Immature natural killer cell (primary cell): ENCODE data around the gene SURF4. TPM values are rescaled to one million over a fixed set of nuclear protein-coding genes. Genes with fewer than 3 reads are reported as not detected.
"Not testable (repeated sequence)": the region's sequence is repeated elsewhere in the genome, so short reads cannot be mapped to it uniquely, and the experiment has no call there.

ENCODE experiments used
- DNase-seq, 3 donors: peaks; one replicate each; pipeline ENCODE4 v3.0.0; 2022; ENCODE audit warnings: mixed read lengths in 1 of 3
- H3K27ac Mint-ChIP-seq, 6 donors: one replicate each; pipeline ENCODE4 v1.8.0; 2020; ENCODE audit warnings: mixed read lengths in 6 of 6, mild to moderate bottlenecking in 5 of 6, inconsistent platforms in 4 of 6, moderate library complexity in 3 of 6
- H3K27me3 Mint-ChIP-seq, 3 donors: one replicate each; pipeline ENCODE4 v1.8.0; 2020 to 2021; ENCODE audit warnings: low read depth in 3 of 3, mild to moderate bottlenecking in 3 of 3, mixed read lengths in 3 of 3, moderate library complexity in 3 of 3, inconsistent platforms in 1 of 3
- H3K36me3 Mint-ChIP-seq, 3 donors: one replicate each; pipeline ENCODE4 v1.8.0; 2020; ENCODE audit warnings: mixed read lengths in 3 of 3, inconsistent platforms in 2 of 3, mild to moderate bottlenecking in 2 of 3
- H3K4me1 Mint-ChIP-seq, 2 donors: one replicate each; pipeline ENCODE4 v1.8.0; 2020; ENCODE audit warnings: inconsistent platforms in 2 of 2, mild to moderate bottlenecking in 2 of 2, mixed read lengths in 2 of 2, moderate library complexity in 1 of 2
- H3K4me3 Mint-ChIP-seq, 5 donors: one replicate each; pipeline ENCODE4 v1.8.0; 2020; ENCODE audit warnings: mild to moderate bottlenecking in 5 of 5, mixed read lengths in 5 of 5, inconsistent platforms in 3 of 5, moderate library complexity in 3 of 5
- H3K9me3 Mint-ChIP-seq, 6 donors: one replicate each; pipeline ENCODE4 v1.8.0; 2020; ENCODE audit warnings: mild to moderate bottlenecking in 6 of 6, mixed read lengths in 6 of 6, inconsistent platforms in 4 of 6, moderate library complexity in 3 of 6
- polyA plus RNA-seq, 3 donors: library from polyadenylated mRNA; unstranded; fragments of 300-500 nt; fragmentation: Illumina TruSeq; gene quantifications; one replicate each; pipeline ENCODE4 v1.2.3, GENCODE V29; 2021

The SURF4 gene
- polyA plus RNA-seq, 3 donors from 2014 or later = 195 to 304 (median 198) TPM

DNA sequence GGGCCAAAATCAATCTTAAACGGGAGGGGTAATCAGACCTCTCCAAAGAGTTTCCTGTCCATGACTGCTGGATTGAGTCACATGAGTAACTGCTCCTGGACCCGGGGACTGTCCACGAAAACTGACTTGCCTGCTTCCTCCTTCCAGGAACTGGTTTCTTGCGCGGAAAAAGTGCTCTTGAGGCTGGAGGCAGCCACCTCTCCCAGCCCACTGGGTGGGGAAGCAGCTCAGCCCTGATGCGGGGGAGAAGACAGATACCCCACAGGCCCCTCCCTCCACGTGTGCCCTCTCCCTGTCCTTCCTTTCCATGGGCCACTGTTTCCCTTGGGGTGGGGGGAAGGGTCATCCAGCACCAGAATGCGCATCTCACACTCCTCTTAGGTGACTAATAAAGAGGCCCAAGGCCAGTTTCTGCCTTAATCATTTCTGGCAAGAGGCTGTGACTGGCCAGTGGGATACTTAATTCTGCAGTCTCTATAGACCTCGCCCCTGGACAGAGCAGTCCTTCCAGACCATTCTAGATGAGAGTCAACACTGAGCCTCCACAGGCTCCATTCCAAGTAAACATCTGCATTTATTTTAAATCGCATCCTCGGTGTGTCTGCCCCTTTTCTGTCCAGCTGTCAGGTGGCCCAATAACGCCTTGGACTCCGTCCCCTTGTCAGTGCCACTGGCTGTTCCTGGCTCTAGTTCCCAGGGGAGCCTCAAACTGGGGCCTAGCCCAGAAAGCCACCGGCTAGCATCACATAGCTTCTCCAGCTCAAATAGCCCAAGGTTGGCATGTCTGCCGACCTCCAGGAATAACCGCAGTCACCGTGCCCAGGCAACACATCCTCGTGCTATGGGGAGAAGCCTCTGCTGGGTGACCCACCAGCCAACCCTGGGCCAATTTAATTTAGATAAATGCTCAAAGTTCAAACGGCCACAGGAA, 29.9 kb upstream of the SURF4 start:
- Mint-ChIP-seq H3K4me3 (no peak overlapping the region), H3K27ac (no peak overlapping the region), H3K27me3 (peaks cover 0 to 2% (median 0%) of the 10 kb centered on the region in 3 donors), H3K9me3 (no peaks in the 10 kb centered on the region), H3K4me1 (no peaks in the 10 kb centered on the region), H3K36me3 (peaks cover 9 to 37% (median 15%) of the 10 kb centered on the region in 3 donors)
- DNase-seq = no peak

DNA sequence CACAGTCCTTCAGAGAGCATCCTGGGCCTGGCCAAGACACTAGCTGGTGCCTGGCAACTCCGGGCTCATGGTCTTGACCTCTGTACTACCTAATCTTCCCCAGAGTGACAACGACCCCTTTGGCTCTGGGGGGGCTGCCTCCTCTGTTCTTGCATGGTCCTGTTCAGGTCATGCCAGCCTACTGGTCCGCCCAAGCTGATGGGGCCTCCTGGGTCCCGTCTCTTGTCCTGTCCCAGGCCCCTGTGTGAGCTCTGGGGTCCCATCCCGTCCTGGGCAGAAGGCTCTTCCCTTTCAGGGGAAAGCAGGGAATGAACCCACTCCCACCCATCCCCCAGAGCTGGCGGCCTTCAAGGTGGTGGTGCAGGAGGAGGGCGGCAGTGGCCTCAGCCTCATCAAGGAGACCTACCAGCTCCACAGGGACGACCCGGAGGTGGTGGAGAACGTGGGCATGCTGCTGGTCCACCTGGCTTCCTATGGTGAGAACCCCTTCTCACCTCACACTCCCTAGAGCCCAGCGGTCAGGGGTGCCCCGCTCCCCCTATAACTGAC, 28.7 kb upstream of the SURF4 start:
- no peak overlapping the region for H3K4me3 Mint-ChIP-seq

DNA sequence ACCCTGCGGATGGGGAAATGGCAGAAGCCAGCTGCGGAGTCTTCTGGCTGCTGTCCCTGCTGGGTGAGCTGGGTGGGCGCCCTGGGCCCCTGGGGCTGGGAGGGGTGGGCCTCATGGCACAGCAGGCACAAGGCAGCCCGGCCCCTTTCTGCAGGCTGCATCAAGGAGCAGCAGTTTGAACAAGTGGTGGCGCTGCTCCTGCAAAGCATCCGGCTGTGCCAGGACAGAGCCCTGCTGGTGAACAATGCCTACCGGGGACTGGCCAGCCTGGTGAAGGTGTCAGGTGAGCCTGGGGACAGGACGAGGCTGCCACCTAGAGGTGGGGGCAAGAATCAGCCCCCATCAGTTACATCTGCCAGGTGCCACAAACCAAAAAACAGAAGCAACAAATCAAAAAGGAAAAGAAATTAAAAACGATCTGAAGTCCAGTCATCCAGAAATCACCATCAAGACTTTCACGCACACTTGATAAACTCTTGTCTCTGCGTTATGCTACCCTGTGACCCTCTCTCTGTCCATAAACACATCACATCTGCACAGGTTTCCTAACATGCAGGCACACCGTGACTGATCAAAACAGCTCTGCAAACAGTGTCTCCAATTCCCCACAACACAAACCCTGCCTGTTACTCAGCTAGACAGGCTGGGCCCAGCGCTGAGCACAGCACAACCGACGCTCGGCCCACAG, 28.1 kb upstream of the SURF4 start:
- H3K27ac Mint-ChIP-seq = peak overlapping the region in 2 of 6 donors; percentile 41 to 46
- H3K9me3 Mint-ChIP-seq = no peaks in the 10 kb centered on the region
- no peaks in the 10 kb centered on the region for H3K4me1 Mint-ChIP-seq
- H3K27me3 Mint-ChIP-seq = peaks cover 0 to 2% (median 0%) of the 10 kb centered on the region in 3 donors
- no peak overlapping the region for H3K4me3 Mint-ChIP-seq
- DNase-seq = peak; percentile 26 to 51 (median 43)
- peaks cover 4 to 24% (median 5%) of the 10 kb centered on the region in 3 donors for H3K36me3 Mint-ChIP-seq

More for the DNA sequence above, 28.7 kb upstream of the SURF4 start:
- Mint-ChIP-seq H3K9me3 (no peaks in the 10 kb centered on the region), H3K4me1 (no peaks in the 10 kb centered on the region), H3K36me3 (peaks cover 4 to 28% (median 5%) of the 10 kb centered on the region in 3 donors), H3K27me3 (peaks cover 0 to 2% (median 0%) of the 10 kb centered on the region in 3 donors), H3K27ac (peak overlapping the region in 1 of 6 donors; percentile 46)
- no peak for DNase-seq

DNA sequence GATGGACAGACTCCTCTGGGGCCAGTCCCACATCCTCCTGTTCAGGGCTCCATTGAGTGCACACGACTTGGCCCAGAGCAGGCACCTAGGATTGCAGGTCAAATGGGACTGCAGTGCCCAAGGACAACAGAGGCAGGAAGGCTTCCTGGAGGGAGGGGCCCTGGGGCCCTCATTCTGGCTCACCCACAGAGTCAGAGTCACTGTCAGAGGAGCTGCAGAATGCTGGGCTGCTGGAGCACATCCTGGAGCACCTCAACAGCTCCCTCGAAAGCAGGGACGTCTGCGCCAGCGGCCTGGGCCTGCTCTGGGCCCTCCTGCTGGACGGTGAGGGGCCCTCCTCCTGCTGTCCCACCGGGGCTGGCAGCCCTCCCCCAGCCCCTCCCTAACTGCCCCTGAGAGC, 26.8 kb upstream of the SURF4 start:
- Mint-ChIP-seq H3K9me3 (no peaks in the 10 kb centered on the region), H3K27ac (no peak overlapping the region), H3K27me3 (peaks cover 0 to 2% (median 0%) of the 10 kb centered on the region in 3 donors), H3K36me3 (peaks cover 2 to 20% (median 4%) of the 10 kb centered on the region in 3 donors), H3K4me3 (no peak overlapping the region), H3K4me1 (no peaks in the 10 kb centered on the region)
- no peak for DNase-seq

DNA sequence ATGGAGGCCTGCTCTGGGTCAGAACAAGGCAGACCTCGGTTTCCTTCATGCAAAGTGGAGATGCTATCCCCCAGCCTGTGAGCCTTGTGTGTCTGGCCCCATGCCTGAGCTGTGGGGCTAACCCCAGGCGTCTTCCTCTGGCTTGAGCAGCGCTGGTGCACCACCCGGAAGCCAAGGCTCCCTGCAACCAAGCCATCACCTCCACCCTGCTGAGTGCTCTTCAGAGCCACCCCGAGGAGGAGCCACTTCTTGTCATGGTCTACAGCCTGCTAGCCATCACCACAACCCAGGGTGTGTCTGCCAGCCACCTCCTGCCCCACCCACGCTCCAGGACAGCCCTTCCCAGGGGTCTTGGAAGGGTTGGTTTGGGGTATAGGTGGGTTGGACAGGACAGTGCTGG, 25.7 kb upstream of the SURF4 start:
- Mint-ChIP-seq H3K27ac (peak overlapping the region in 3 of 6 donors; percentile 12 to 23 (median 23)), H3K4me3 (no peak overlapping the region), H3K9me3 (no peaks in the 10 kb centered on the region), H3K4me1 (peaks cover 0 to 1% of the 10 kb centered on the region in 2 donors), H3K27me3 (peaks cover 0 to 3% (median 0%) of the 10 kb centered on the region in 3 donors), H3K36me3 (peaks cover 0 to 11% (median 4%) of the 10 kb centered on the region in 3 donors)
- no peak for DNase-seq

DNA sequence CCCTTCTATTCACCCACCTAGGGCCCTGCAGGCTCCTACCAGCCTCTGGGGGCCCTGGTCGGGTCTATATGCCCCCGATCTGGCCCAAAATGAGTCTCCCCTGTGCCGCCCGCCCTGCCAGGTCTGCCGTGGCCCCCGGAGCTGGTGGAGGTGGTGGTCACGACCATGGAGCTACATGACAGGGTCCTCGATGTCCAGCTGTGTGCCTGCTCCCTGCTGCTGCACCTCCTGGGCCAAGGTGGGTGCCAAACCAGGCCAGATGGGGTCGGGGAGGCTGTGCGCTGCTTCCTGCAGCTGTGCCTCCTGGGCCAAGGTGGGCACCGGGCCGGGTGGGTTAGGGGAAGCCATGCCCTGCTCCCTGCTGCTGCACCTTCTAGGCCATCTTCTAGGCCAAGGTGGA, 24.4 kb upstream of the SURF4 start:
- peaks cover 0 to 3% (median 0%) of the 10 kb centered on the region in 3 donors for H3K27me3 Mint-ChIP-seq
- H3K4me3 Mint-ChIP-seq = no peak overlapping the region
- no peak overlapping the region for H3K27ac Mint-ChIP-seq
- DNase-seq = no peak
- H3K9me3 Mint-ChIP-seq = no peaks in the 10 kb centered on the region
- H3K36me3 Mint-ChIP-seq = peaks cover 0 to 1% (median 1%) of the 10 kb centered on the region in 3 donors
- peaks cover 0 to 1% of the 10 kb centered on the region in 2 donors for H3K4me1 Mint-ChIP-seq

DNA sequence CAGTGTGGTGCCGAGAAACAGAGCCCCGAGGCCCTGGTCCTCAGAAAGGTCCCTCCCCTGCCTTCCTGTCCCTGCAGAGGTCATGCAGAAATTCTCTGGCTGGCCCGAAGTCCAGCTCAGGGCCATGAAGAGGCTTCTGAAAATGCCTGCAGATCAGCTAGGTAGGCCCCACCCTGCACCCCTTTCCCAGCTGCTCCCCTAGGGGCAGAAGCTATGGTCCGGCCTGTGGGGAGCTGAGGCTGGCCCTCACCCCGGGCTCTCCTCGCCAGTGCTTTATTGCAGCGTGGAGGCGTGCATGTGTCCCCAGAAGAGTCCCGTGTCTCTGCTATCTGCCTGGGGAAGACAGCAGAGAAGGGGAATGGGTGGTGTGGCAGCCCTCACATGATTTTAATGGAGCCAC, 22.0 kb upstream of the SURF4 start:
- peaks cover 0 to 1% of the 10 kb centered on the region in 2 donors for H3K4me1 Mint-ChIP-seq
- no peak overlapping the region for H3K27ac Mint-ChIP-seq
- H3K27me3 Mint-ChIP-seq = peaks cover 0 to 3% (median 0%) of the 10 kb centered on the region in 3 donors
- no peak overlapping the region for H3K4me3 Mint-ChIP-seq
- no peaks in the 10 kb centered on the region for H3K36me3 Mint-ChIP-seq
- no peak for DNase-seq
- H3K9me3 Mint-ChIP-seq = no peaks in the 10 kb centered on the region

DNA sequence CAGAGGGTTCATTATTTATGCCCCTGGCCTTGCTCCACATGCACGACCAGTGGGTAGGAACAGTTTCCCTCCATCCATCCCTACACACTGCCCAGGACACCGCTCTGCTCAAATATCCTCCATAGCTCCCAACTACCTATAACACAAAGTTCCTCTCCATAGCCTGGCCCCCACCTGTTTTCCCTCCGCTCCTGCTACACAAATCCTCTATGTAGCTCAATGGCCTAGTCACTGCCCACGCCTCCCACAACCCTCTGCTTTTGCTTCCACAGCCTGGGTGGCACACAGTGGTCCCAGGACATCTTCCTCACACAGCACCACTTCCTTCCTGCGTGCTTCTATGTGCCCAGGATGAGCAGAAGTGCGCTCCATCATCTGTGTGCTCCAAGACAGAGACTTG, 21.5 kb upstream of the SURF4 start:
- H3K27ac Mint-ChIP-seq = no peak overlapping the region
- H3K4me1 Mint-ChIP-seq = peaks cover 0 to 1% of the 10 kb centered on the region in 2 donors
- no peak overlapping the region for H3K4me3 Mint-ChIP-seq
- peaks cover 0 to 3% (median 0%) of the 10 kb centered on the region in 3 donors for H3K27me3 Mint-ChIP-seq
- H3K36me3 Mint-ChIP-seq = no peaks in the 10 kb centered on the region
- DNase-seq = no peak
- H3K9me3 Mint-ChIP-seq = no peaks in the 10 kb centered on the region

DNA sequence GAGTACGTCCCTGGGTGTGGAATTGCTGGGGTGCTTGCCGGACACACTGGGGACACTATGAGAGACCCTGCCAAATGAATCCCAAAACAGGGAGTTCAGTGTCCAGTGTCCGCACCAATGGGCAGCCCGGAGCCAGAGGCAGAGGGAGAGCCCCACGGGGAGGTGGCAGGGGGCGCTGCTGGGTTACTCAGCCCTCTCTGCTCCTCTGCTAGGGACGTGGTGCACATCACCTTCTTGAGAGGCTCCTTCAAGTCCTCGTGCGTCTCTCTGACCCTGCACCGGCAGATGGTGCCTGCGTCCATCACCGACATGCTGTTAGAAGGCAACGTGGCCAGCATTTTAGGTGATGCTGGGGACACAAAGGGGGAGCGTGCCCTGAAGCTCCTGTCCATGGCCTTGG, 21.1 kb upstream of the SURF4 start:
- H3K27me3 Mint-ChIP-seq = peaks cover 0 to 3% (median 0%) of the 10 kb centered on the region in 3 donors
- H3K9me3 Mint-ChIP-seq = no peaks in the 10 kb centered on the region
- no peak for DNase-seq
- no peak overlapping the region for H3K4me3 Mint-ChIP-seq
- no peak overlapping the region for H3K27ac Mint-ChIP-seq
- no peaks in the 10 kb centered on the region for H3K36me3 Mint-ChIP-seq
- H3K4me1 Mint-ChIP-seq = peaks cover 0 to 1% of the 10 kb centered on the region in 2 donors

DNA sequence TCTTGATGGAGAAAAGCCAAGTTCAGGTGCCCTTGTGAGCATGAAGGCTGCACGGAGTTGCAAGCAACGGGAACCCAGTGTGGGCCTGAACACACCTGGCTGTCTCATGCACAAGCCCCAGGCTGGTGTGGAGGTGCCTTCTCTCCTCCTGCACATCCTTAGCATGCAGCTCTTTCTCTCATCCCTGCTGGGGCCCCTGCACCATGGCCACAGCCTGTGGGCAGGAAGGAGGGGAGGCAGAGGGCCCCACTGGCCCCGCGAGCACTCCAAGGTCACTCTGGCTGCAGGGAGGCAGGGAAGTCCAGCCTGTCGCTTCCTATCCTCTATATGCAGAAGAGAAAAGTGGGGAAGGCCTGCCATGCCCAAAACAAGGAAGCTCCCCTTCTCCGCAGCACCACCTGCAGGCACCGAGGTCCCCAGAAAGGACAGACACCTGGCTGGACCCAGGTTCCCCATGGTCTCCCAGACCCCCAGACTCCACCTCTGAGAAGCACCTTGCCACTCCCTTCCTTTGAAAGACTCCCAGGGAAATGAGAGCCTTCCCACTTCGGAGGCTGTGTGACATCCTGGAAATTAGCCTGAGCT, 18.9 kb upstream of the SURF4 start:
- peaks cover 0 to 1% of the 10 kb centered on the region in 2 donors for H3K4me1 Mint-ChIP-seq
- peaks cover 1 to 3% (median 3%) of the 10 kb centered on the region in 3 donors for H3K27me3 Mint-ChIP-seq
- H3K9me3 Mint-ChIP-seq = no peaks in the 10 kb centered on the region
- no peak for DNase-seq
- H3K27ac Mint-ChIP-seq = no peak overlapping the region
- H3K36me3 Mint-ChIP-seq = no peaks in the 10 kb centered on the region
- no peak overlapping the region for H3K4me3 Mint-ChIP-seq

DNA sequence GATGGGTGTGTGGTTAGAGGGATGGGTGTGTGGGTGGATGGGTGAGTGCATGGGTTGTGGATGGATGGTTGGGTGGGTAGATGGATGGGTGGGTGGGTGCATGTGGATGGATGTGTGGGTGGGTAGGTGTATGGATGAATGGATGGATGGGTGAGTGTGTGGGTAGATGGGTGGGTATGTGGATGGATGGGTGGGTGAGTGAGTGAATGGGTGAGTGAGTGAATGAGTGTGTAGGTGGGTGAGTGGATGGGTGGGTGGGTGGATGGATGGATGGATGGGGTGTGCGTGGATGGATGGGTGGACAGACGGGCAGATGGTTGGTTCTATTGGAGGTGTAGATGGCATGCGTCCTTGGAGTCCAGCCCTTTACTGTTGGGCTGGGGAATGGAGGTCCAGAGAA, 17.5 kb upstream of the SURF4 start:
- Mint-ChIP-seq H3K27ac (no peak overlapping the region), H3K9me3 (no peaks in the 10 kb centered on the region), H3K27me3 (peaks cover 4 to 5% (median 5%) of the 10 kb centered on the region in 3 donors), H3K36me3 (no peaks in the 10 kb centered on the region), H3K4me1 (peaks cover 0 to 1% of the 10 kb centered on the region in 2 donors), H3K4me3 (no peak overlapping the region)
- DNase-seq = no peak

DNA sequence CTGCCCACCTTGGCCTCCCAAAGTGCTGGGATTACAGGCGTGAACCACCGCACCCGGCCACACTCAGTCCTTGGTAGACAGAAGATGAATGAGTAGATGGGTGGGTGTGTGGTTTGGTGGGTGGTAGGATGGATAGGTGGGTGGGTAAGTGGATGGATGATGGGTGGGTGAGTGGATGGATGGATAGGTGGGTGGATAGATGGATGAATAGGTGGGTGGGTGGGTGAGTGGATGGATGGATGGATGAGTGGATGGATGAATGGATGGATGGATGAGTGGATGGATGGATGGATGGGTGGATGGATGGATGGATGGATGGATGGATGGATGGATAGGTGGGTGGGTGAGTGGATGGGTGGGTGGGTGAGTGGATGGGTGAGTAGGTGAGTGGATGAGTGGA, 16.4 kb upstream of the SURF4 start:
- DNase-seq, H3K4me3 Mint-ChIP-seq, H3K36me3 Mint-ChIP-seq, H3K27me3 Mint-ChIP-seq, H3K4me1 Mint-ChIP-seq, H3K9me3 Mint-ChIP-seq, H3K27ac Mint-ChIP-seq: not testable (repeated sequence)

DNA sequence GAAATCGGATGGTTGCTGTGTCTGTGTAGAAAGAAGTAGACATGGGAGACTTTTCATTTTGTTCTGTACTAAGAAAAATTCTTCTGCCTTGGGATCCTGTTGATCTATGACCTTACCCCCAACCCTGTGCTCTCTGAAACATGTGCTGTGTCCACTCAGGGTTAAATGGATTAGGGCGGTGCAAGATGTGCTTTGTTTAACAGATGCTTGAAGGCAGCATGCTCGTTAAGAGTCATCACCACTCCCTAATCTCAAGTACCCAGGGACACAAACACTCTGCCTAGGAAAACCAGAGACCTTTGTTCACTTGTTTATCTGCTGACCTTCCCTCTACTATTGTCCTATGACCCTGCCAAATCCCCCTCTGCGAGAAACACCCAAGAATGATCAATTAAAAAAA, 15.6 kb upstream of the SURF4 start:
- H3K9me3 Mint-ChIP-seq, H3K27ac Mint-ChIP-seq, H3K4me3 Mint-ChIP-seq, DNase-seq, H3K4me1 Mint-ChIP-seq, H3K27me3 Mint-ChIP-seq, H3K36me3 Mint-ChIP-seq: not testable (repeated sequence)
